ENCODE measurements around the gene PCGF1.

The PCGF1 gene

GRCh38 chr2:74535440-74535965 lies 28.0 kb upstream of the PCGF1 start:
- peaks cover 32% of the 10 kb centered on the region for H3K36me3 ChIP-seq (ENCODE audit: insufficient read depth, low read length)
- H3K9me3 ChIP-seq (ENCODE audit: insufficient read depth, low read depth, low read length), result no peaks in the 10 kb centered on the region
- no peak overlapping the region for H3K4me3 ChIP-seq (ENCODE audit: low read length)
- WGBS, result 95% methylated on average over 10 of the region's 10 CpGs
- no peak overlapping the region for H3K27ac ChIP-seq (ENCODE audit: low read depth, low read length)
- no peak overlapping the region for H3K9ac ChIP-seq (ENCODE audit: low read depth, low read length)
- H3K27me3 ChIP-seq (ENCODE audit: insufficient read depth, low read length), result no peaks in the 10 kb centered on the region
- 0 out of 2 replicates have a peak, but pooled peaks cover 4% of the 10 kb centered on the region for H3K4me1 ChIP-seq (ENCODE audit: insufficient read depth, low read length)

GRCh38 chr2:74534411-74534810 lies 26.9 kb upstream of the PCGF1 start:
- H3K27ac ChIP-seq (ENCODE audit: low read depth, low read length), result no peak overlapping the region
- 0 out of 2 replicates have a peak, but pooled peaks cover 4% of the 10 kb centered on the region for H3K4me1 ChIP-seq (ENCODE audit: insufficient read depth, low read length)
- H3K27me3 ChIP-seq (ENCODE audit: insufficient read depth, low read length), result no peaks in the 10 kb centered on the region
- H3K36me3 ChIP-seq (ENCODE audit: insufficient read depth, low read length), result peaks cover 30% of the 10 kb centered on the region
- H3K4me3 ChIP-seq (ENCODE audit: low read length), result no peak overlapping the region
- 95% methylated on average over 12 of the region's 12 CpGs for WGBS
- H3K9ac ChIP-seq (ENCODE audit: low read depth, low read length), result no peak overlapping the region
- H3K9me3 ChIP-seq (ENCODE audit: insufficient read depth, low read depth, low read length), result no peaks in the 10 kb centered on the region

- 89% methylated on average over 4 of the region's 4 CpGs for WGBS
- H3K4me1 ChIP-seq (ENCODE audit: insufficient read depth, low read length), result peaks cover 3% of the 10 kb centered on the region; the same call in 1 of the 2 replicates
- H3K27ac ChIP-seq (ENCODE audit: low read depth, low read length), result no peak overlapping the region
- H3K36me3 ChIP-seq (ENCODE audit: insufficient read depth, low read length), result peaks cover 30% of the 10 kb centered on the region
- no peak overlapping the region for H3K9ac ChIP-seq (ENCODE audit: low read depth, low read length)
- no peaks in the 10 kb centered on the region for H3K27me3 ChIP-seq (ENCODE audit: insufficient read depth, low read length)
- H3K9me3 ChIP-seq (ENCODE audit: insufficient read depth, low read depth, low read length), result no peaks in the 10 kb centered on the region
- H3K4me3 ChIP-seq (ENCODE audit: low read length), result no peak overlapping the region
These were observed 26.0 kb upstream of the PCGF1 start for GRCh38 chr2:74533464-74533863.

- H3K27ac ChIP-seq (ENCODE audit: low read depth, low read length), result no peak overlapping the region
- no peak overlapping the region for H3K9ac ChIP-seq (ENCODE audit: low read depth, low read length)
- H3K4me3 ChIP-seq (ENCODE audit: low read length), result no peak overlapping the region
- H3K36me3 ChIP-seq (ENCODE audit: insufficient read depth, low read length), result peaks cover 40% of the 10 kb centered on the region
- no peaks in the 10 kb centered on the region for H3K9me3 ChIP-seq (ENCODE audit: insufficient read depth, low read depth, low read length)
- no peaks in the 10 kb centered on the region for H3K27me3 ChIP-seq (ENCODE audit: insufficient read depth, low read length)
- peaks cover 4% of the 10 kb centered on the region; the same call in 1 of the 2 replicates for H3K4me1 ChIP-seq (ENCODE audit: insufficient read depth, low read length)
These were observed 24.7 kb upstream of the PCGF1 start for GRCh38 chr2:74532222-74532621.

- H3K27me3 ChIP-seq (ENCODE audit: insufficient read depth, low read length), result no peaks in the 10 kb centered on the region
- peaks cover 46% of the 10 kb centered on the region for H3K36me3 ChIP-seq (ENCODE audit: insufficient read depth, low read length)
- 86% methylated on average over 7 of the region's 7 CpGs for WGBS
- no peak overlapping the region for H3K9ac ChIP-seq (ENCODE audit: low read depth, low read length)
- no peaks in the 10 kb centered on the region for H3K9me3 ChIP-seq (ENCODE audit: insufficient read depth, low read depth, low read length)
- peaks cover 4% of the 10 kb centered on the region; the same call in 1 of the 2 replicates for H3K4me1 ChIP-seq (ENCODE audit: insufficient read depth, low read length)
- H3K4me3 ChIP-seq (ENCODE audit: low read length), result no peak overlapping the region
- no peak overlapping the region for H3K27ac ChIP-seq (ENCODE audit: low read depth, low read length)
These were observed 24.2 kb upstream of the PCGF1 start for GRCh38 chr2:74531666-74532065.

GRCh38 chr2:74530239-74531187 lies 23.0 kb upstream of the PCGF1 start:
- 0 out of 2 replicates have a peak overlapping the region, but pooled peaks have one; percentile 41 for H3K27ac ChIP-seq (ENCODE audit: low read depth, low read length)
- 10% methylated on average over 54 of the region's 54 CpGs for WGBS
- H3K9me3 ChIP-seq (ENCODE audit: insufficient read depth, low read depth, low read length), result no peaks in the 10 kb centered on the region
- H3K27me3 ChIP-seq (ENCODE audit: insufficient read depth, low read length), result no peaks in the 10 kb centered on the region
- peaks cover 4% of the 10 kb centered on the region; the same call in 1 of the 2 replicates for H3K4me1 ChIP-seq (ENCODE audit: insufficient read depth, low read length)
- H3K36me3 ChIP-seq (ENCODE audit: insufficient read depth, low read length), result peaks cover 51% of the 10 kb centered on the region
- peak overlapping the region; percentile 90 for H3K4me3 ChIP-seq (ENCODE audit: low read length)
- H3K9ac ChIP-seq (ENCODE audit: low read depth, low read length), result peak overlapping the region; percentile 80

- no peaks in the 10 kb centered on the region for H3K27me3 ChIP-seq (ENCODE audit: insufficient read depth, low read length)
- H3K9me3 ChIP-seq (ENCODE audit: insufficient read depth, low read depth, low read length), result no peaks in the 10 kb centered on the region
- under 1% methylated on average over 87 of the region's 87 CpGs for WGBS
- H3K4me3 ChIP-seq (ENCODE audit: low read length), result peak within 1 kb of the TSS; percentile 90
- peak within 1 kb of the TSS; percentile 83 for H3K27ac ChIP-seq (ENCODE audit: low read depth, low read length)
- H3K36me3 ChIP-seq (ENCODE audit: insufficient read depth, low read length), result peaks cover 51% of the 10 kb centered on the region
- peaks cover 4% of the 10 kb centered on the region; the same call in 1 of the 2 replicates for H3K4me1 ChIP-seq (ENCODE audit: insufficient read depth, low read length)
- H3K9ac ChIP-seq (ENCODE audit: low read depth, low read length), result peak within 1 kb of the TSS; percentile 93
These were observed 22.1 kb upstream of the PCGF1 start, which contains the start of the genes AUP1 and HTRA2 for GRCh38 chr2:74529357-74530238. Gene AUP1 (minus strand): TSS chr2:74529706. CDS start chr2:74529629, 77 bp downstream. Gene HTRA2 (plus strand): TSS chr2:74529933. CDS start chr2:74530007, 74 bp downstream.

GRCh38 chr2:74528600-74529356 lies 21.3 kb upstream of the PCGF1 start:
- H3K36me3 ChIP-seq (ENCODE audit: insufficient read depth, low read length), result peaks cover 49% of the 10 kb centered on the region
- no peaks in the 10 kb centered on the region for H3K9me3 ChIP-seq (ENCODE audit: insufficient read depth, low read depth, low read length)
- WGBS, result 17% methylated on average over 27 of the region's 29 CpGs
- H3K4me3 ChIP-seq (ENCODE audit: low read length), result peak overlapping the region; percentile 90
- H3K9ac ChIP-seq (ENCODE audit: low read depth, low read length), result peak overlapping the region; percentile 93
- no peaks in the 10 kb centered on the region for H3K27me3 ChIP-seq (ENCODE audit: insufficient read depth, low read length)
- peaks cover 4% of the 10 kb centered on the region; the same call in 1 of the 2 replicates for H3K4me1 ChIP-seq (ENCODE audit: insufficient read depth, low read length)
- peak overlapping the region; percentile 83 for H3K27ac ChIP-seq (ENCODE audit: low read depth, low read length)

GRCh38 chr2:74527741-74528140 lies 20.2 kb upstream of the PCGF1 start:
- H3K4me3 ChIP-seq (ENCODE audit: low read length), result no peak overlapping the region; the same call in 1 of the 2 replicates
- no peaks in the 10 kb centered on the region for H3K9me3 ChIP-seq (ENCODE audit: insufficient read depth, low read depth, low read length)
- peaks cover 6% of the 10 kb centered on the region; the same call in 1 of the 2 replicates for H3K27me3 ChIP-seq (ENCODE audit: insufficient read depth, low read length)
- 98% methylated on average over 9 of the region's 9 CpGs for whole genome bisulfite sequencing
- no peak overlapping the region for H3K27ac ChIP-seq (ENCODE audit: low read depth, low read length)
- peaks cover 4% of the 10 kb centered on the region; the same call in 1 of the 2 replicates for H3K4me1 ChIP-seq (ENCODE audit: insufficient read depth, low read length)
- no peak overlapping the region for H3K9ac ChIP-seq (ENCODE audit: low read depth, low read length)
- peaks cover 38% of the 10 kb centered on the region for H3K36me3 ChIP-seq (ENCODE audit: insufficient read depth, low read length)

GRCh38 chr2:74526649-74527230 lies 19.2 kb upstream of the PCGF1 start:
- H3K4me1 ChIP-seq (ENCODE audit: insufficient read depth, low read length), result peaks cover 4% of the 10 kb centered on the region; the same call in 1 of the 2 replicates
- WGBS, result 93% methylated on average over 11 of the region's 11 CpGs
- peaks cover 29% of the 10 kb centered on the region for H3K36me3 ChIP-seq (ENCODE audit: insufficient read depth, low read length)
- H3K9ac ChIP-seq (ENCODE audit: low read depth, low read length), result no peak overlapping the region
- no peak overlapping the region for H3K27ac ChIP-seq (ENCODE audit: low read depth, low read length)
- H3K4me3 ChIP-seq (ENCODE audit: low read length), result no peak overlapping the region
- no peaks in the 10 kb centered on the region for H3K9me3 ChIP-seq (ENCODE audit: insufficient read depth, low read depth, low read length)
- H3K27me3 ChIP-seq (ENCODE audit: insufficient read depth, low read length), result peaks cover 16% of the 10 kb centered on the region; the same call in 1 of the 2 replicates
